B cell (primary cell): Measurements from ENCODE around the gene SNCB. TPM values are rescaled to one million over a fixed set of nuclear protein-coding genes. Genes with fewer than 3 reads are reported as not detected.

Experiments used
- ATAC-seq: fragments of 200-7000 bp; cut with Tn5 transposase; one replicate; pipeline ENCODE4 v1.10.0; 2021; ENCODE audit warnings: low read depth, mild to moderate bottlenecking, moderate number of reproducible peaks, moderate library complexity
- CTCF ChIA-PET: fragments of 350-600 bp; sonication (Branson Sonifier 250); formaldehyde crosslinking; loops from one replicate; lab custom pipeline; 2021; ENCODE audit warnings: antibody characterized with exemption, inconsistent platforms; lab: Charles Lee
- POLR2A ChIA-PET: fragments of 350-600 bp; sonication (Branson Sonifier 250); formaldehyde crosslinking; loops from one replicate; lab custom pipeline; 2021; ENCODE audit warnings: antibody characterized with exemption; lab: Charles Lee
- DNase-seq: peaks from one replicate; pipeline ENCODE4 v3.0.0; 2013
- H2AFZ ChIP-seq: 2 replicates; pipeline ENCODE4 v1.6.1; 2012; ENCODE audit warnings: mild to moderate bottlenecking, low read depth, low read length; ENCODE audit not compliant: insufficient read depth, poor library complexity, severe bottlenecking
- H3K27ac ChIP-seq, 2 donors: 1 replicate in 1 of 2; 2 replicates in 1 of 2; pipeline ENCODE4 v1.5.1; 2012 to 2013; ENCODE audit warnings: low read length in 2 of 2, mild to moderate bottlenecking in 2 of 2, moderate library complexity in 1 of 2
- H3K27me3 ChIP-seq, 4 experiments: fragments of 200-600 bp in 1 of 4; sonication (generic) in 1 of 4; replicated peaks in 1 of 4; 1 replicate in 2 of 4; 2 replicates in 2 of 4; pipeline versions ENCODE4 v1.6.1 to v1.7.0; 2013 to 2016; ENCODE audit warnings: low read length in 3 of 4, mild to moderate bottlenecking in 2 of 4, mixed read lengths in 1 of 4, moderate library complexity in 1 of 4; ENCODE audit not compliant: insufficient read depth in 4 of 4, control insufficient read depth in 3 of 4; ENCODE audit errors: control extremely low read depth in 1 of 4
- H3K36me3 ChIP-seq, 2 experiments: replicated peaks in 1 of 2; 1 replicate in 1 of 2; 2 replicates in 1 of 2; pipeline versions ENCODE4 v1.6.1 to v1.7.1; 2013; ENCODE audit warnings: low read length in 1 of 2; ENCODE audit not compliant: insufficient read depth in 2 of 2, control insufficient read depth in 1 of 2; ENCODE audit errors: control extremely low read depth in 1 of 2, extremely low read depth in 1 of 2
- H3K4me1 ChIP-seq, 2 donors: fragments of 200-600 bp in 1 of 2; sonication (generic) in 1 of 2; 1 replicate in 1 of 2; 2 replicates in 1 of 2; pipeline versions ENCODE4 v1.5.1 to v1.6.1; 2013 to 2017; ENCODE audit warnings: low read length in 2 of 2; ENCODE audit not compliant: control insufficient read depth in 2 of 2, insufficient read depth in 2 of 2
- H3K4me2 ChIP-seq: replicated peaks from 2 replicates; pipeline ENCODE3; 2012; ENCODE audit warnings: mild to moderate bottlenecking, low read depth, low read length; ENCODE audit not compliant: poor library complexity, severe bottlenecking
- H3K4me3 ChIP-seq, 5 experiments: fragments of 200-600 bp in 1 of 5; sonication (generic) in 1 of 5; 1 replicate in 3 of 5; 2 replicates in 2 of 5; pipeline versions ENCODE4 v1.5.1 to v1.7.0; 2011 to 2016; ENCODE audit warnings: low read length in 4 of 5, mild to moderate bottlenecking in 4 of 5, low read depth in 2 of 5, control low read depth in 1 of 5, moderate library complexity in 1 of 5; ENCODE audit not compliant: insufficient read depth in 1 of 5; ENCODE audit errors: control extremely low read depth in 1 of 5, extremely low read depth in 1 of 5
- H3K79me2 ChIP-seq: fragments of 200-600 bp; sonication (generic); one replicate; pipeline ENCODE4 v1.6.0; 2016; ENCODE audit warnings: low read length; ENCODE audit not compliant: control insufficient read depth, insufficient read depth
- H3K9ac ChIP-seq: fragments of 200-600 bp; sonication (generic); 2 replicates; pipeline ENCODE4 v1.6.1; 2017; ENCODE audit warnings: mild to moderate bottlenecking, low read length, moderate library complexity
- H3K9me3 ChIP-seq, 3 donors: one replicate each; pipeline versions ENCODE4 v1.6.1 to v1.7.1; 2013; ENCODE audit warnings: low read length in 2 of 3; ENCODE audit not compliant: control insufficient read depth in 2 of 3, insufficient read depth in 1 of 3; ENCODE audit errors: control extremely low read depth in 1 of 3
- H4K20me1 ChIP-seq: 2 replicates; pipeline ENCODE4 v1.6.0; 2012; ENCODE audit warnings: mild to moderate bottlenecking, low read length; ENCODE audit not compliant: insufficient read depth, control insufficient read depth, poor library complexity, severe bottlenecking
- H3K27ac Mint-ChIP-seq: one replicate; pipeline ENCODE4 v1.8.0; 2021; ENCODE audit warnings: mixed read lengths
- H3K27me3 Mint-ChIP-seq: one replicate; pipeline ENCODE4 v1.8.0; 2021; ENCODE audit warnings: mixed read lengths
- H3K4me1 Mint-ChIP-seq: one replicate; pipeline ENCODE4 v1.8.0; 2021; ENCODE audit warnings: mixed read lengths
- H3K4me3 Mint-ChIP-seq: one replicate; pipeline ENCODE4 v1.8.0; 2021; ENCODE audit warnings: mixed read lengths
- H3K9me3 Mint-ChIP-seq: one replicate; pipeline ENCODE4 v1.8.0; 2022; ENCODE audit warnings: mixed read lengths; ENCODE audit not compliant: insufficient read depth
- EZH2 ChIP-seq: IDR thresholded peaks from 2 replicates; pipeline ENCODE4 v1.6.1; 2012; ENCODE audit warnings: borderline replicate concordance, low read depth, mild to moderate bottlenecking, moderate library complexity, low read length; ENCODE audit not compliant: insufficient read depth, poor library complexity, severe bottlenecking
- WGBS: methylation state at CpG from one replicate; pipeline ENCODE4 v1.1.5; 2013; ENCODE audit warnings: missing lambda C conversion rate; ENCODE audit not compliant: insufficient coverage; 5-methylcytosine and 5-hydroxymethylcytosine counted together
- intact Hi-C: fragments of 100-400 bp; cut with micrococcal nuclease; formaldehyde crosslinking; loops from one replicate; pipeline ENCODE4 v1.10.0; 2022
- polyA plus RNA-seq: library from polyadenylated mRNA; depleted of rRNA; stranded (reverse); fragments of >200 nt; gene quantifications from 2 replicates; pipeline ENCODE4 v1.2.3, GENCODE V29; 2012
- total RNA-seq, 2 donors: library from RNA; stranded (reverse); fragments of 120-200 nt in 1 of 2; gene quantifications; 1 replicate in 1 of 2; 2 replicates in 1 of 2; pipeline versions ENCODE4 v1.2.3 to v1.2.4, GENCODE V29; 2013 to 2022
- TF ChIP-seq, protein P1 (sequence below): fragments of 200-600 bp; IDR thresholded peaks from one replicate; pipeline ENCODE4 v1.8.0; 2022; ENCODE audit warnings: antibody characterized with exemption, mild to moderate bottlenecking

The SNCB gene
- total and polyA plus RNA-seq, 2 donors (not counting 1 experiment from before 2014, with no cell fraction given), result 0.09 TPM; not detected in 1

GRCh38 chr5:176589039-176589769, 41.1 kb downstream of the SNCB start:
- no peak overlapping the region for H2AFZ ChIP-seq
- H3K4me1 Mint-ChIP-seq, result no peaks in the 10 kb centered on the region
- H3K4me3 ChIP-seq, result no peak overlapping the region
- TF ChIP-seq EZH2, result no peak
- TF ChIP-seq, protein P1, sequence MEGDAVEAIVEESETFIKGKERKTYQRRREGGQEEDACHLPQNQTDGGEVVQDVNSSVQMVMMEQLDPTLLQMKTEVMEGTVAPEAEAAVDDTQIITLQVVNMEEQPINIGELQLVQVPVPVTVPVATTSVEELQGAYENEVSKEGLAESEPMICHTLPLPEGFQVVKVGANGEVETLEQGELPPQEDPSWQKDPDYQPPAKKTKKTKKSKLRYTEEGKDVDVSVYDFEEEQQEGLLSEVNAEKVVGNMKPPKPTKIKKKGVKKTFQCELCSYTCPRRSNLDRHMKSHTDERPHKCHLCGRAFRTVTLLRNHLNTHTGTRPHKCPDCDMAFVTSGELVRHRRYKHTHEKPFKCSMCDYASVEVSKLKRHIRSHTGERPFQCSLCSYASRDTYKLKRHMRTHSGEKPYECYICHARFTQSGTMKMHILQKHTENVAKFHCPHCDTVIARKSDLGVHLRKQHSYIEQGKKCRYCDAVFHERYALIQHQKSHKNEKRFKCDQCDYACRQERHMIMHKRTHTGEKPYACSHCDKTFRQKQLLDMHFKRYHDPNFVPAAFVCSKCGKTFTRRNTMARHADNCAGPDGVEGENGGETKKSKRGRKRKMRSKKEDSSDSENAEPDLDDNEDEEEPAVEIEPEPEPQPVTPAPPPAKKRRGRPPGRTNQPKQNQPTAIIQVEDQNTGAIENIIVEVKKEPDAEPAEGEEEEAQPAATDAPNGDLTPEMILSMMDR, result no peak
- DNase-seq, result no peak
- no peaks in the 10 kb centered on the region for H4K20me1 ChIP-seq
- H3K4me1 ChIP-seq, result no peaks in the 10 kb centered on the region
- no peak overlapping the region for H3K27ac Mint-ChIP-seq
- H3K9me3 ChIP-seq, result peaks cover 0 to 37% (median 16%) of the 10 kb centered on the region in 3 donors
- H3K27me3 ChIP-seq, result no peaks in the 10 kb centered on the region
- H3K4me3 Mint-ChIP-seq, result no peak overlapping the region
- POLR2A ChIA-PET, result no interaction called here
- 93% methylated on average over 28 of the region's 31 CpGs for WGBS
- CTCF ChIA-PET, result interaction anchor here (2.0 kb wide), 1 partner anchor 15 kb away, joined by 4 read pairs; no protein-coding TSS in a partner anchor
- peaks cover 6% of the 10 kb centered on the region for H3K9me3 Mint-ChIP-seq
- ATAC-seq, result no peak
- H3K36me3 ChIP-seq, result no peaks in the 10 kb centered on the region
- H3K27ac ChIP-seq, result no peak overlapping the region
- no peaks in the 10 kb centered on the region for H3K27me3 Mint-ChIP-seq
- intact Hi-C loops, result no loop called here
- no peaks in the 10 kb centered on the region for H3K79me2 ChIP-seq
- H3K4me2 ChIP-seq, result no peak overlapping the region
- H3K9ac ChIP-seq, result no peak overlapping the region

- no peak for DNase-seq
- Histone ChIP-seq H3K27me3 (no peaks in the 10 kb centered on the region), H3K4me1 (no peaks in the 10 kb centered on the region), H3K36me3 (no peaks in the 10 kb centered on the region), H3K27ac (no peak overlapping the region), H2AFZ (no peak overlapping the region), H3K4me3 (no peak overlapping the region), H4K20me1 (no peaks in the 10 kb centered on the region), H3K4me2 (no peak overlapping the region), H3K9ac (no peak overlapping the region), H3K79me2 (no peaks in the 10 kb centered on the region), H3K9me3 (peaks cover 0 to 40% (median 16%) of the 10 kb centered on the region in 3 donors)
- Mint-ChIP-seq H3K27me3 (no peaks in the 10 kb centered on the region), H3K4me1 (no peaks in the 10 kb centered on the region), H3K9me3 (peaks cover 6% of the 10 kb centered on the region), H3K27ac (no peak overlapping the region), H3K4me3 (no peak overlapping the region)
- ChIA-PET CTCF (interaction anchor here (1.1 kb wide), 1 partner anchor 16 kb away, joined by 3 read pairs; no protein-coding TSS in a partner anchor), POLR2A (no interaction called here)
- intact Hi-C loops, result no loop called here
- TF ChIP-seq, protein P1, result no peak
- TF ChIP-seq EZH2, result no peak
- no peak for ATAC-seq
These were observed 42.0 kb downstream of the SNCB start for GRCh38 chr5:176588297-176588696.
